CD14-positive monocyte (primary cell): Measurements from ENCODE around the gene PDIA2. TPM values are rescaled to one million over a fixed set of nuclear protein-coding genes. Genes with fewer than 3 reads are reported as not detected.

ENCODE experiments used
- DNase-seq, 3 donors: peaks; one replicate each; pipeline ENCODE4 v3.0.0-alpha.2; 2011 to 2022
- H2AFZ ChIP-seq: 2 replicates; pipeline ENCODE4 v1.6.0; 2012; ENCODE audit warnings: mild to moderate bottlenecking, low read depth, low read length, inconsistent platforms; ENCODE audit not compliant: insufficient read depth, poor library complexity, severe bottlenecking
- H3K27ac ChIP-seq, 2 donors: 1 replicate in 1 of 2; 2 replicates in 1 of 2; pipeline ENCODE4 v1.5.1; 2012 to 2013; ENCODE audit warnings: low read length in 2 of 2, control low read depth in 1 of 2, inconsistent platforms in 1 of 2, low read depth in 1 of 2, mild to moderate bottlenecking in 1 of 2
- H3K27me3 ChIP-seq, 2 donors: one replicate each; pipeline versions ENCODE4 v1.6.0 to v1.6.1; 2011 to 2013; ENCODE audit warnings: low read length in 2 of 2; ENCODE audit not compliant: control insufficient read depth in 2 of 2, insufficient read depth in 2 of 2
- H3K36me3 ChIP-seq, 2 donors: replicated peaks in 1 of 2; 1 replicate in 1 of 2; 2 replicates in 1 of 2; pipeline versions ENCODE4 v1.5.1 to v1.6.1; 2012 to 2013; ENCODE audit warnings: low read length in 2 of 2, control low read depth in 1 of 2, inconsistent platforms in 1 of 2, mild to moderate bottlenecking in 1 of 2; ENCODE audit not compliant: insufficient read depth in 2 of 2, control insufficient read depth in 1 of 2
- H3K4me1 ChIP-seq, 2 donors: 1 replicate in 1 of 2; 2 replicates in 1 of 2; pipeline versions ENCODE4 v1.5.1 to v1.6.1; 2012 to 2013; ENCODE audit warnings: low read length in 2 of 2, control low read depth in 1 of 2, inconsistent platforms in 1 of 2, mild to moderate bottlenecking in 1 of 2, moderate library complexity in 1 of 2; ENCODE audit not compliant: insufficient read depth in 2 of 2, control insufficient read depth in 1 of 2
- H3K4me2 ChIP-seq: replicated peaks from 2 replicates; pipeline ENCODE3; 2012; ENCODE audit warnings: low read length, moderate library complexity, mild to moderate bottlenecking; ENCODE audit not compliant: poor library complexity, severe bottlenecking; ENCODE audit errors: extremely low read depth
- H3K4me3 ChIP-seq, 3 experiments: fragments of 200-600 bp in 1 of 3; sonication (generic) in 1 of 3; replicated peaks in 1 of 3; 1 replicate in 2 of 3; 2 replicates in 1 of 3; pipeline ENCODE4 v1.5.1; 2011 to 2013; ENCODE audit warnings: low read length in 3 of 3, mild to moderate bottlenecking in 3 of 3, control low read depth in 2 of 3, low read depth in 2 of 3, inconsistent platforms in 1 of 3, moderate library complexity in 1 of 3
- H3K79me2 ChIP-seq: 2 replicates; pipeline ENCODE4 v1.6.0; 2012; ENCODE audit warnings: mild to moderate bottlenecking, control low read depth, inconsistent platforms, low read length, moderate library complexity; ENCODE audit not compliant: insufficient read depth
- H3K9ac ChIP-seq: 2 replicates; pipeline ENCODE4 v1.6.0; 2017; ENCODE audit warnings: low read length, mild to moderate bottlenecking; ENCODE audit not compliant: insufficient read depth, poor library complexity, severe bottlenecking
- H3K9me3 ChIP-seq, 2 donors: replicated peaks in 1 of 2; 1 replicate in 1 of 2; 2 replicates in 1 of 2; pipeline versions ENCODE4 v1.5.1 to v1.6.1; 2012 to 2013; ENCODE audit warnings: low read length in 2 of 2, control low read depth in 1 of 2; ENCODE audit not compliant: control insufficient read depth in 1 of 2, insufficient read depth in 1 of 2
- H4K20me1 ChIP-seq: 2 replicates; pipeline ENCODE4 v1.6.0; 2012; ENCODE audit warnings: mild to moderate bottlenecking, low read length, control low read depth, moderate library complexity; ENCODE audit not compliant: insufficient read depth
- H3K27ac Mint-ChIP-seq, 7 donors: one replicate each; pipeline ENCODE4 v1.8.0; 2020; ENCODE audit warnings: mild to moderate bottlenecking in 7 of 7, mixed read lengths in 7 of 7, moderate library complexity in 6 of 7, inconsistent platforms in 2 of 7
- H3K27me3 Mint-ChIP-seq, 3 donors: one replicate each; pipeline ENCODE4 v1.8.0; 2021 to 2022; ENCODE audit warnings: low read depth in 3 of 3, mild to moderate bottlenecking in 3 of 3, mixed read lengths in 3 of 3, moderate library complexity in 3 of 3, inconsistent platforms in 1 of 3
- H3K36me3 Mint-ChIP-seq, 2 donors: one replicate each; pipeline ENCODE4 v1.8.0; 2020; ENCODE audit warnings: mixed read lengths in 2 of 2, inconsistent platforms in 1 of 2, mild to moderate bottlenecking in 1 of 2
- H3K4me1 Mint-ChIP-seq: one replicate; pipeline ENCODE4 v1.8.0; 2020; ENCODE audit warnings: mild to moderate bottlenecking, mixed read lengths
- H3K4me3 Mint-ChIP-seq, 2 donors: one replicate each; pipeline ENCODE4 v1.8.0; 2020; ENCODE audit warnings: mild to moderate bottlenecking in 2 of 2, mixed read lengths in 2 of 2, moderate library complexity in 1 of 2
- H3K9me3 Mint-ChIP-seq, 7 donors: one replicate each; pipeline ENCODE4 v1.8.0; 2020 to 2022; ENCODE audit warnings: mixed read lengths in 7 of 7, mild to moderate bottlenecking in 6 of 7, moderate library complexity in 6 of 7, inconsistent platforms in 2 of 7
- CTCF ChIP-seq: fragments of 200-600 bp; IDR thresholded peaks from one replicate; pipeline ENCODE4 v1.8.0; 2022; ENCODE audit warnings: antibody characterized with exemption, mild to moderate bottlenecking
- WGBS: methylation state at CpG from one replicate; pipeline ENCODE4 v1.1.5; 2013; ENCODE audit warnings: missing lambda C conversion rate; ENCODE audit not compliant: insufficient coverage; 5-methylcytosine and 5-hydroxymethylcytosine counted together
- intact Hi-C, 2 donors: fragments of 100-400 bp; cut with micrococcal nuclease; formaldehyde crosslinking; loops; one replicate each; pipeline versions ENCODE4 v1.15.0 to v1.15.1; 2023
- polyA plus RNA-seq, 3 donors: library from polyadenylated mRNA; depleted of rRNA in 1 of 3; unstranded in 2 of 3; stranded (reverse) in 1 of 3; fragments of 300-500 nt in 2 of 3; fragments of >200 nt in 1 of 3; fragmentation: Illumina TruSeq in 2 of 3; gene quantifications; 1 replicate in 2 of 3; 2 replicates in 1 of 3; pipeline ENCODE4 v1.2.3, GENCODE V29; 2012 to 2021

Gene PDIA2
- polyA plus RNA-seq, 3 donors: not detected

- Mint-ChIP-seq H3K4me1 (no peaks in the 10 kb centered on the region), H3K36me3 (peaks cover 9 to 13% of the 10 kb centered on the region in 2 donors), H3K4me3 (no peak overlapping the region), H3K27ac (no peak overlapping the region), H3K27me3 (peaks cover 26 to 45% (median 41%) of the 10 kb centered on the region in 3 donors), H3K9me3 (peaks cover 2 to 21% (median 8%) of the 10 kb centered on the region in 7 donors)
- Histone ChIP-seq H3K4me3 (no peak overlapping the region), H3K4me2 (no peak overlapping the region), H3K27ac (no peak overlapping the region), H3K9me3 (peaks cover 12 to 25% of the 10 kb centered on the region in 2 donors), H3K9ac (no peak overlapping the region), H3K27me3 (peaks cover 9 to 35% of the 10 kb centered on the region in 2 donors), H4K20me1 (no peaks in the 10 kb centered on the region), H3K4me1 (no peaks in the 10 kb centered on the region), H3K79me2 (no peaks in the 10 kb centered on the region), H2AFZ (no peak overlapping the region), H3K36me3 (peaks cover 12 to 13% of the 10 kb centered on the region in 2 donors)
- no peak for DNase-seq
- no peak for TF ChIP-seq CTCF
- 96% methylated on average over 18 of the region's 22 CpGs for WGBS
- intact Hi-C loops: no loop called here
Measured at GRCh38 chr16:282491-282890, 473 bp upstream of the PDIA2 start.

- Histone ChIP-seq H3K79me2 (no peaks in the 10 kb centered on the region), H3K36me3 (peaks cover 27 to 32% of the 10 kb centered on the region in 2 donors), H3K27me3 (peaks cover 4 to 22% of the 10 kb centered on the region in 2 donors), H3K4me3 (no peak overlapping the region), H2AFZ (no peak overlapping the region), H4K20me1 (no peaks in the 10 kb centered on the region), H3K4me1 (no peaks in the 10 kb centered on the region), H3K9me3 (peaks cover 12 to 21% of the 10 kb centered on the region in 2 donors), H3K4me2 (no peak overlapping the region), H3K9ac (no peak overlapping the region), H3K27ac (no peak overlapping the region)
- TF ChIP-seq CTCF: no peak
- intact Hi-C loops: loop anchor here in 1 of 2 donors (5.0 kb wide), 1 partner anchor 82 kb away; no protein-coding TSS in a partner anchor
- no peak for DNase-seq
- H3K4me1 Mint-ChIP-seq: no peaks in the 10 kb centered on the region
- H3K27ac Mint-ChIP-seq: no peak overlapping the region
- H3K4me3 Mint-ChIP-seq: no peak overlapping the region
- 95% methylated on average over 50 of the region's 52 CpGs for WGBS
- H3K9me3 Mint-ChIP-seq: peaks cover 0 to 22% (median 8%) of the 10 kb centered on the region in 7 donors
- peaks cover 17 to 33% of the 10 kb centered on the region in 2 donors for H3K36me3 Mint-ChIP-seq
- H3K27me3 Mint-ChIP-seq: peaks cover 14 to 30% (median 23%) of the 10 kb centered on the region in 3 donors
Measured at GRCh38 chr16:284204-285120, 1.5 kb downstream of the PDIA2 start.
